HG02943 (cell line): ENCODE measurements around the gene RPS3.

Experiments
- ATAC-seq: cut with Tn5 transposase; IDR thresholded peaks from one replicate; pipeline ENCODE4 v1.9.1; 2021; ENCODE audit warnings: mild to moderate bottlenecking, low read depth, moderate library complexity; ENCODE audit not compliant: unreplicated experiment

Gene RPS3

DNA sequence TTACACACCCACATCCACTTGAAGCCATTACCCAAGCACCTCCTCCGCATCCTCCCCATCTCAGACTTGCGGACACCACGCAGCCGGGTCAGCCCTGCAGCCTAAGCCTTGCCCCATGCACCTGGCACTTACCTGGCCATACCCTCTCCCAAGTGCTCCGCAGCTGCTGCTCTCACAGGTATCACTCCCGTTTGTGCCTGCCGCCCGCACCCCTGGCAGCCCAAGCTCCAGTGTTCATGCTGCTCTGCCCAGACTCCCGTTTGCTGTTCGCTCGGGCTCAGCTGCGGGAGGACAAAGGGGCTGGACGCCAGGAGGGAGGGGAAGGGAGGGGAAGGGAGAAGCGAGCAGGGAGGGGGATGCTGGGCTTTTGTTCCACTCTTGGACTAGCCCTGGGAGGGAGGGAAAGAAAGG lies 33.6 kb downstream of the RPS3 start, which contains the start of gene KLHL35:
Gene KLHL35 (minus strand): TSS at position 293 of the 411 bp plus-strand sequence. CDS start 2,574 bp downstream, outside the sequence.
- ATAC-seq, result no peak

GRCh38 chr11:75433443-75433842 lies 34.1 kb downstream of the RPS3 start:
- no peak for ATAC-seq

DNA sequence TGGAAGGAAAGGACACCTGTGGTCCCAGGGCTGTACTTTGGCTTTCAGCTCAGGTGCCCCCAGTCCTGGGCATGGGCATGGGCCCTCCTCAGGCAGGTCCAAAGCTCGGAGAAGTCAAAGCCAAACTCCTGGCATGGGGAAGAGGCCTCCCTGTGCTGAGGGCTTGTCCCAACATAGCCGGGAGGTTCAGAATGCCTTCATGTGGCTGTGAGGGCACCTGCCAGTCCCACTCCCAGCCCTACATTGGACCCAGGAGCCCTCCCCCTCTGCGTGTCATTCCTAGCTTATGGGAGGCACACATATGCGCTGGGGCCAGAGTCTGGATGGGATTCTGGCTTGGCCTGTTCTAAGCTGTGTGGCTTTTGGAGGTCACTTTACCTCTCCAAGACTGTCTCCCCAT lies 34.7 kb downstream of the RPS3 start:
- no peak for ATAC-seq

GRCh38 chr11:75434886-75435570 lies 35.7 kb downstream of the RPS3 start:
- no peak for ATAC-seq

DNA sequence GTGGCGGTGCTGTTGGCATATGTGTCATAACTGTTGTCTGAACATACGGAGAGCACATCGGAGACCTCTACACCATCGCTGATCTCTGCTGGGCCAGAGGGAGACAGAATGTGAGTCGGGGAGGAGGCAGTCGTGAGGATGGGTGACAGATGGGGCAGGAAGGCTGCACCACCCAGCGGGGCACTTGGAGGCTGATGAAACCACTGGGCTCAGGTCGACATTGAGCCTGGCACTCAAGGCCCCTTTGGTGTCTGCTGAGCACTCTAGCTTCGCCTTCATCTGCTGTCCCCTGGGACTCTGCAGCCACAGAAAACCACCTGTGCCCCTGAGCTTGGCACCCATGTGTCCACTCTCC lies 36.2 kb downstream of the RPS3 start:
- ATAC-seq, result no peak

DNA sequence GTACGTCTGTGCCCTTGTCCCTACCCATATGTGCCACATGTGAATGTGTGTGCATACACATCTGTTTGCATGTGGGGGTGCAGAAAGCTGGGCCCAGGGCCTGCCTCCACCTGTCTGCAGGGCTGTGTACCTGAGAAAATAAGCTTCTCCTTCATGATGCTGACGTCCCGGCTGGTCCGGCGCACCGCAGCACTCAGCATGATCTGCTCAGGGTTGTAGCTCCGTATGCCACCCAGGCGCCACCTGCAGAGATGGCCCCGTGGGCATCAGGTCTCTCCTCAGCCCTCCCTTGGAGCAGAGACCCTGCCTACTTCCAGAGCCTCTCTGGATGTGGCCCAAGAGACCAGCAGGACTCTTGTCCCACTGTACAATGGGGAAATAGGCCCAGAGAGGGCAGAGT lies 37.5 kb downstream of the RPS3 start:
- ATAC-seq, result no peak

GRCh38 chr11:75437966-75438659 lies 38.8 kb downstream of the RPS3 start:
- ATAC-seq, result no peak

- ATAC-seq, result no peak
Observed at GRCh38 chr11:75439026-75439425, 39.7 kb downstream of the RPS3 start.

GRCh38 chr11:75439495-75440120 lies 40.3 kb downstream of the RPS3 start:
- no peak for ATAC-seq

- ATAC-seq, result no peak
Observed at GRCh38 chr11:75440960-75441803, 41.9 kb downstream of the RPS3 start.

- ATAC-seq, result no peak
Observed at GRCh38 chr11:75441804-75442132, 42.5 kb downstream of the RPS3 start.

- ATAC-seq, result no peak
Observed at GRCh38 chr11:75442161-75442885, 43.0 kb downstream of the RPS3 start.

DNA sequence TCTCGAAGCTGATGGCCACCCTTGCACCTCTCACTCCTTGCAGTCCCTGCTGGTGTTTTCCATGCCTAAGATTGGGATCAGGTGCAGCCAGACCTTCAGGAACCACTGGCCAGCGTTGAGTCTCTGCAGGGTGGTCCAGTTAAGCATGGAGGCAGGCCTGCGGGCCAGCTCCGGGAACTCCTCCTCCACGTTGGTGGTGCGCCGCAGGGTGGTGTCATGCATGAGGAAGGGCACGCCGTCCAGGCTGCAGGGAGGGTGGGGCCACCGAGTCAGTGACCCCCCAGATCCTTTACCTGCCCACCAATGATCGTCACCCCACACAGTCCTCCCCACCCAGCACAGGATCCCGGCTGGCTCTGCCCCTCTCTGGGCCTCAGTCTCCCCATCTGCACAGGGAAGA lies 43.7 kb downstream of the RPS3 start:
- no peak for ATAC-seq

DNA sequence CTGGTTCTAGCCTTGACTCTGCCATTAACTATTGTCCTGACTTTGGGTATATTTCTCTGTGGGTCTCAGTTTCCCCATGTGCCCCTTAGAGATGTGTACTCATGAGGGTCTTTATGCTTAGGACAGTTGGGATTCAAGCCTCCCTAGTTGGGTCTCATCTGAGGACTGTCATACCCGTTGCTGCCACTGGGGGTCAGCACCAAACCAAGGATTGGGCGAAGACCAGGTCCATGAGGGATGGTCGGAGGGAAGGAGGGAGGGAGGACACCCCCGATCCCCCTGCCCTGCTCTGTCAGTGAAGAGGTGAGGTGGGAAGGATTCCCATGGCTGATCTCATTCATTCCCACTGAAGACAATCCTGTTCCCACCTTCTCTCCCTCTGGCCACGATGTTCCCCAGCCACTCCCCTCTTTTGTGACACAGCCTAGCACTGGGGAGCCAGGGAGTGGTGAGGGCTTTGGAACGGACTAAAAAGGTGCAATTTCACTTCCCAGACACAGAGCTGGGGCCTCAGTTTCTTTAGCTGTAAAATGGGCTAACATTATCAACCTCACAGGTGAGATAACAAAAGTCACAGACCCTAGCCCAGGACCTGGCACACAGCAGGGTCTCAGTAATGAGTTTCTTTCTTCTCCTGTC lies 46.1 kb downstream of the RPS3 start:
- ATAC-seq, result no peak

- ATAC-seq, result no peak
Observed at GRCh38 chr11:75447415-75447814, 48.1 kb downstream of the RPS3 start.

GRCh38 chr11:75449271-75449670 lies 50.0 kb downstream of the RPS3 start:
- no peak for ATAC-seq

GRCh38 chr11:75449776-75450175 lies 50.5 kb downstream of the RPS3 start:
- ATAC-seq, result no peak

GRCh38 chr11:75450236-75450635 lies 50.9 kb downstream of the RPS3 start:
- no peak for ATAC-seq

DNA sequence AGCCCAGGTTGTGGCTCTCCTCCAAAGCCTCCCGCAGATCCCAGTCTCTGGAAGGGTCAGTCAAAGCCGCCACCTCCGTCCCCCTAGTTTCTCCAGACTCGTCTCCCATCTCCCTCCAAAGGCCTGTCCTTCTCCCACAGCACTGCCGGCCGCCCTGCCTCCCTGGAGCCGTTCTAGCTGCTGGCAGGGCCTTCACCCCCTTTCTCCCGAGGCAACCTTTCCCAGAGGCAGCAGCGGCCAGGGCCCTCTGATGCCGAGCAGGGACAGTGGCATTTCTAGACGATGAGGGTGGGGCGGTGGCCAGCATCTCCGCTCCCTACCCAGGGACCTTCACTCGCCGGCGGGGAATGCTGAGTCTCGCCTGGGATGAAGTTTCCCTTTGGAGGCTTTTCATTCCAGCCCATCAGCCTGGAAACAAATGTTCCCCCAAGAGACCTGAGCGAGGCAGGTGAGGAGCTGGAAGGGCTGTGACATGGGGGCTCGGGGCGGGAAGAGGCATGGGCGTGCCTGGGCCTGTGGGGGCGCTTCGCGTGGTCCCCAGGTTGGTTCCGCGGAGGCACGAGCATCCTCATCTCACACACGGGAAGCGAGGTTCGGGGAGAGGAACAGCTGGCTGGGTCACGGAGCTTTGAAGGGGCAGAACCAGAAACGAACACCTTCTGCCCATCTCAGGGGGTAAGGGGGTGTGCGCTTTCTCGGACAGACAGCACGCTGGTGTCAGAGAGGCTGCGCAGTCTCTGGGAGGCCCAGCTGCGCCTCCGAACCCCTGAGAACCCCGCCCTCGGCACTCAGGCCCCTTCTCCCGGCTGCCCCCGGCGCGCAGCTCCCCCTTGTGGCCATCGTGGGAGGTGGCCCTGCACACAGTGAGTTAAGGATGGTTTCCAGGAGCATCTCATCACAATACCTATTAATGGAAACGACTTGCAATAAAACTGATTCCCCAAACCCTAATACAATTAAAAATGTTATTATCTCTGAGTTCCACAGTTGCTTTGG lies 51.8 kb downstream of the RPS3 start:
- ATAC-seq, result no peak
